Transverse colon (tissue), 4 donors: ENCODE results near the gene NRCAM.

ENCODE experiments used
- CTCF ChIP-seq, 5 experiments: fragments of 200-600 bp in 3 of 5; fragments of 450-650 bp in 2 of 5; sonication (generic) in 3 of 5; IDR thresholded peaks; 1 replicate in 2 of 5; 2 replicates in 3 of 5; pipeline ENCODE4 v1.5.1; 2016 to 2017; ENCODE audit warnings: antibody characterized with exemption in 5 of 5, inconsistent platforms in 3 of 5, mild to moderate bottlenecking in 2 of 5, moderate library complexity in 1 of 5
- EP300 ChIP-seq: sonication (generic); formaldehyde crosslinking; IDR thresholded peaks from one replicate; pipeline ENCODE4 v1.6.1; 2017; ENCODE audit warnings: antibody characterized with exemption, low read depth
- POLR2A ChIP-seq: fragments of 450-650 bp; IDR thresholded peaks from one replicate; pipeline ENCODE4 v1.6.1; 2016; ENCODE audit warnings: antibody characterized with exemption, mild to moderate bottlenecking, moderate library complexity
- POLR2AphosphoS5 ChIP-seq, 3 donors: sonication (generic); formaldehyde crosslinking; IDR thresholded peaks; one replicate each; pipeline ENCODE4 v1.6.1; 2016; ENCODE audit warnings: antibody characterized with exemption in 3 of 3

- TF ChIP-seq CTCF (IDR thresholded peaks at IDR 0.05) (no peak), POLR2AphosphoS5 (IDR thresholded peaks at IDR 0.05) (no peak), POLR2A (no peak), EP300 (no peak)
Measured at GRCh38 chr7:108307595-108307994, 148.6 kb downstream of the NRCAM start.
